NCI-H2196 (cell line): ENCODE data around the gene L3MBTL4.

Experiments used
- DNase-seq: peaks from one replicate; lab custom pipeline; 2025; ENCODE audit not compliant: unreplicated experiment; lab: John Stamatoyannopoulos, UW

Gene L3MBTL4

GRCh38 chr18:6257950-6258349 is 156.8 kb downstream of the L3MBTL4 start:
- DNase-seq, result no peak

- no peak for DNase-seq
Measured at GRCh38 chr18:6256521-6256920, 158.2 kb downstream of the L3MBTL4 start.

GRCh38 chr18:6255886-6256285 is 158.8 kb downstream of the L3MBTL4 start:
- no peak for DNase-seq

- no peak for DNase-seq
Measured at GRCh38 chr18:6255116-6255705, 159.5 kb downstream of the L3MBTL4 start.

- no peak for DNase-seq
Measured at GRCh38 chr18:6254456-6254855, 160.3 kb downstream of the L3MBTL4 start.

- DNase-seq, result no peak
Measured at GRCh38 chr18:6251084-6251483, 163.6 kb downstream of the L3MBTL4 start.

- DNase-seq, result no peak
Measured at GRCh38 chr18:6249788-6250187, 164.9 kb downstream of the L3MBTL4 start.

- DNase-seq, result no peak
Measured at GRCh38 chr18:6249170-6249569, 165.5 kb downstream of the L3MBTL4 start.

- no peak for DNase-seq
Measured at GRCh38 chr18:6248017-6248416, 166.7 kb downstream of the L3MBTL4 start.

GRCh38 chr18:6242004-6242403 is 172.7 kb downstream of the L3MBTL4 start:
- no peak for DNase-seq

GRCh38 chr18:6239716-6240115 is 175.0 kb downstream of the L3MBTL4 start:
- no peak for DNase-seq

GRCh38 chr18:6236258-6236657 is 178.5 kb downstream of the L3MBTL4 start:
- DNase-seq, result no peak

GRCh38 chr18:6222271-6222670 is 192.4 kb downstream of the L3MBTL4 start:
- DNase-seq, result no peak

GRCh38 chr18:6221602-6222014 is 193.1 kb downstream of the L3MBTL4 start:
- no peak for DNase-seq

GRCh38 chr18:6220129-6220528 is 194.6 kb downstream of the L3MBTL4 start:
- DNase-seq, result no peak

GRCh38 chr18:6219116-6219717 is 195.5 kb downstream of the L3MBTL4 start:
- peak; percentile 44 for DNase-seq

GRCh38 chr18:6215888-6216287 is 198.8 kb downstream of the L3MBTL4 start:
- DNase-seq, result no peak

- no peak for DNase-seq
Measured at GRCh38 chr18:6211174-6211504, 203.6 kb downstream of the L3MBTL4 start.

- DNase-seq, result no peak
Measured at GRCh38 chr18:6210349-6211173, 204.2 kb downstream of the L3MBTL4 start.

GRCh38 chr18:6207941-6208340 is 206.8 kb downstream of the L3MBTL4 start:
- DNase-seq, result no peak

- DNase-seq, result no peak
Measured at GRCh38 chr18:6207116-6207515, 207.6 kb downstream of the L3MBTL4 start.

- DNase-seq, result no peak
Measured at GRCh38 chr18:6205706-6206105, 209.0 kb downstream of the L3MBTL4 start.
